ENCODE results near the gene MAP3K8. TPM values are rescaled to one million over a fixed set of nuclear protein-coding genes. Genes with fewer than 3 reads are reported as not detected.

MAP3K8 gene
- total RNA-seq, 1 experiment from 2014 or later, result 4.8 TPM

DNA sequence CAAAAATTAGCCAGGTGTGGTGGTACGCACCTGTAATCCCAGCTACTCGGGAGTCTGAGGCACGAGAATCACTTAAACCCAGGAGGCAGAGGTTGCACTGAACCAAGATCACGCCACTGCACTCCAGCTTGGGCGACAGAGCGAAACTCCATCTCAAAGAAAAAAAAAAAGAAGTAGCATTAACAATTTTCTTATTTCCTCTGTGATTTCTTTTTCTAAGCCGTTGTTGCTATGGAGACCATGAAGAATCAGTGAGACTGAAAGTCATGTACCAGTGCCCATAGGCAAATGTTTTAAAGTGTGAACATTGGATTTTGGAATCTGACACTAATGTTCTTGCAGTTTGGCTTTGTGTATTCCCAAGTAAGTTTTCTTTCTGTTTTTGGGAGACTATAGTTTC lies 18.4 kb upstream of the MAP3K8 start:
- Histone ChIP-seq H3K27ac (ENCODE audit: low read length) (no peak overlapping the region), H3K4me3 (ENCODE audit: low read depth in 2 of 2, low read length in 2 of 2) (no peak overlapping the region), H3K9me3 (ENCODE audit: control insufficient read depth, insufficient read depth, low read depth, low read length) (no peaks in the 10 kb centered on the region), H3K4me1 (ENCODE audit: control insufficient read depth, insufficient read depth, low read length) (no peaks in the 10 kb centered on the region), H3K27me3 (ENCODE audit: control insufficient read depth, insufficient read depth, low read length) (no peaks in the 10 kb centered on the region), H3K36me3 (ENCODE audit: control insufficient read depth, insufficient read depth, low read length) (no peaks in the 10 kb centered on the region)
- intact Hi-C loops (cut with micrococcal nuclease; ENCODE audit: unreplicated experiment), result no loop called here
- no TSS peak for BruUV-seq (replicated peaks)
- ATAC-seq (no peak), DNase-seq (ENCODE audit: low read depth, low spot score) (no peak)
- POLR2A ChIA-PET, result no interaction called here
- CTCF ChIA-PET, result no interaction called here
- in situ Hi-C loops (cut with HindIII; ENCODE audit: low pct_unique_long_range_greater_than_20kb, low sequenced_read_pairs), result no loop called here
- TF ChIP-seq POLR2AphosphoS5 (IDR thresholded peaks at IDR 0.05; ENCODE audit: low read depth, low read length), result no peak
- TF ChIP-seq, protein P1, sequence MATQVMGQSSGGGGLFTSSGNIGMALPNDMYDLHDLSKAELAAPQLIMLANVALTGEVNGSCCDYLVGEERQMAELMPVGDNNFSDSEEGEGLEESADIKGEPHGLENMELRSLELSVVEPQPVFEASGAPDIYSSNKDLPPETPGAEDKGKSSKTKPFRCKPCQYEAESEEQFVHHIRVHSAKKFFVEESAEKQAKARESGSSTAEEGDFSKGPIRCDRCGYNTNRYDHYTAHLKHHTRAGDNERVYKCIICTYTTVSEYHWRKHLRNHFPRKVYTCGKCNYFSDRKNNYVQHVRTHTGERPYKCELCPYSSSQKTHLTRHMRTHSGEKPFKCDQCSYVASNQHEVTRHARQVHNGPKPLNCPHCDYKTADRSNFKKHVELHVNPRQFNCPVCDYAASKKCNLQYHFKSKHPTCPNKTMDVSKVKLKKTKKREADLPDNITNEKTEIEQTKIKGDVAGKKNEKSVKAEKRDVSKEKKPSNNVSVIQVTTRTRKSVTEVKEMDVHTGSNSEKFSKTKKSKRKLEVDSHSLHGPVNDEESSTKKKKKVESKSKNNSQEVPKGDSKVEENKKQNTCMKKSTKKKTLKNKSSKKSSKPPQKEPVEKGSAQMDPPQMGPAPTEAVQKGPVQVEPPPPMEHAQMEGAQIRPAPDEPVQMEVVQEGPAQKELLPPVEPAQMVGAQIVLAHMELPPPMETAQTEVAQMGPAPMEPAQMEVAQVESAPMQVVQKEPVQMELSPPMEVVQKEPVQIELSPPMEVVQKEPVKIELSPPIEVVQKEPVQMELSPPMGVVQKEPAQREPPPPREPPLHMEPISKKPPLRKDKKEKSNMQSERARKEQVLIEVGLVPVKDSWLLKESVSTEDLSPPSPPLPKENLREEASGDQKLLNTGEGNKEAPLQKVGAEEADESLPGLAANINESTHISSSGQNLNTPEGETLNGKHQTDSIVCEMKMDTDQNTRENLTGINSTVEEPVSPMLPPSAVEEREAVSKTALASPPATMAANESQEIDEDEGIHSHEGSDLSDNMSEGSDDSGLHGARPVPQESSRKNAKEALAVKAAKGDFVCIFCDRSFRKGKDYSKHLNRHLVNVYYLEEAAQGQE (IDR thresholded peaks at IDR 0.05; ENCODE audit: insufficient read depth in 1 of 2, low read depth in 2 of 2, low read length in 1 of 2), result no peak
- TF ChIP-seq TCF7L2 (IDR thresholded peaks at IDR 0.05; ENCODE audit: low read depth, low read length), result no peak
- TF ChIP-seq, protein P2, sequence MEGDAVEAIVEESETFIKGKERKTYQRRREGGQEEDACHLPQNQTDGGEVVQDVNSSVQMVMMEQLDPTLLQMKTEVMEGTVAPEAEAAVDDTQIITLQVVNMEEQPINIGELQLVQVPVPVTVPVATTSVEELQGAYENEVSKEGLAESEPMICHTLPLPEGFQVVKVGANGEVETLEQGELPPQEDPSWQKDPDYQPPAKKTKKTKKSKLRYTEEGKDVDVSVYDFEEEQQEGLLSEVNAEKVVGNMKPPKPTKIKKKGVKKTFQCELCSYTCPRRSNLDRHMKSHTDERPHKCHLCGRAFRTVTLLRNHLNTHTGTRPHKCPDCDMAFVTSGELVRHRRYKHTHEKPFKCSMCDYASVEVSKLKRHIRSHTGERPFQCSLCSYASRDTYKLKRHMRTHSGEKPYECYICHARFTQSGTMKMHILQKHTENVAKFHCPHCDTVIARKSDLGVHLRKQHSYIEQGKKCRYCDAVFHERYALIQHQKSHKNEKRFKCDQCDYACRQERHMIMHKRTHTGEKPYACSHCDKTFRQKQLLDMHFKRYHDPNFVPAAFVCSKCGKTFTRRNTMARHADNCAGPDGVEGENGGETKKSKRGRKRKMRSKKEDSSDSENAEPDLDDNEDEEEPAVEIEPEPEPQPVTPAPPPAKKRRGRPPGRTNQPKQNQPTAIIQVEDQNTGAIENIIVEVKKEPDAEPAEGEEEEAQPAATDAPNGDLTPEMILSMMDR (IDR thresholded peaks at IDR 0.05), result no peak
- TF ChIP-seq SIN3A (IDR thresholded peaks at IDR 0.05; ENCODE audit: borderline replicate concordance, insufficient read depth, low read depth, low read length), result no peak

DNA sequence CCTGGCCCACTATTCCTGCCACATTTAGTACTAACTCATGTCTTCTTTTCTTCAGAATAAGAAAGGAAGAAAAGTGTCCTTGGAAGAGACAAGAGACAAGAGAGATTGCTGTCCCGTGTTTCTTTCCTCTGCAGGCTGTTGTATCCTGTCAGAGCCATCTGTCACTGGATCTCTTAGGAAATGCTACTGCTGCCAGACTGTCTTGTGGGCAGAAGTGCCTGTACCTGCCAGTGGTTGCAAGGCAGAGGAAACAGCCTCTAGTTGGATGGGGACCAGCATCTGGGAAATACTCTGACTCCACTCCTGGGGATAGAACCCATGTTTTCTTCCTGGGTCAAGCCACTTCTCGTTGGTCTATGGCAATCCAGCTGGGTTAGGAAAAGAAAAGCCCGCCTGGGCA lies 16.7 kb upstream of the MAP3K8 start:
- DNase-seq (ENCODE audit: low read depth, low spot score), result no peak
- in situ Hi-C loops (cut with HindIII; ENCODE audit: low pct_unique_long_range_greater_than_20kb, low sequenced_read_pairs), result no loop called here
- H3K27ac ChIP-seq (ENCODE audit: low read length), result no peak overlapping the region
- no peaks in the 10 kb centered on the region for H3K27me3 ChIP-seq (ENCODE audit: control insufficient read depth, insufficient read depth, low read length)
- intact Hi-C loops (cut with micrococcal nuclease; ENCODE audit: unreplicated experiment), result no loop called here
- CTCF ChIA-PET, result interaction anchor here (0.6 kb wide), 1 partner anchor 59 kb away, joined by 4 read pairs; no protein-coding TSS in a partner anchor
- H3K4me3 ChIP-seq (ENCODE audit: low read depth in 2 of 2, low read length in 2 of 2), result no peak overlapping the region
- no peak for ATAC-seq
- POLR2A ChIA-PET, result no interaction called here
- no TSS peak for BruUV-seq (replicated peaks)
- H3K36me3 ChIP-seq (ENCODE audit: control insufficient read depth, insufficient read depth, low read length), result no peaks in the 10 kb centered on the region
- no peaks in the 10 kb centered on the region for H3K9me3 ChIP-seq (ENCODE audit: control insufficient read depth, insufficient read depth, low read depth, low read length)
- TF ChIP-seq, protein P2 (IDR thresholded peaks at IDR 0.05), result no peak
- TF ChIP-seq POLR2AphosphoS5 (IDR thresholded peaks at IDR 0.05; ENCODE audit: low read depth, low read length) (no peak), SIN3A (IDR thresholded peaks at IDR 0.05; ENCODE audit: borderline replicate concordance, insufficient read depth, low read depth, low read length) (no peak)
- no peaks in the 10 kb centered on the region for H3K4me1 ChIP-seq (ENCODE audit: control insufficient read depth, insufficient read depth, low read length)

Data from Panc1 (cell line).